IMR-90 (cell line): ENCODE data around the gene MYO3B.

Experiments used
- BHLHE40 ChIP-seq: fragments of 150-350 bp; IDR thresholded peaks from 2 replicates; pipeline ENCODE4 v1.6.1; 2016; ENCODE audit warnings: mild to moderate bottlenecking, low read depth, low read length
- CEBPB ChIP-seq: IDR thresholded peaks from 2 replicates; pipeline ENCODE4 v1.6.1; 2012; ENCODE audit warnings: low read depth, low read length, improper control_type of control experiment
- CHD1 ChIP-seq: IDR thresholded peaks from 2 replicates; pipeline ENCODE4 v1.6.1; 2012; ENCODE audit warnings: low read depth, low read length, improper control_type of control experiment
- FOS ChIP-seq: fragments of 150-350 bp; IDR thresholded peaks from 2 replicates; pipeline ENCODE4 v1.6.1; 2016; ENCODE audit warnings: low read depth, low read length
- MAFK ChIP-seq: IDR thresholded peaks from 2 replicates; pipeline ENCODE4 v1.6.1; 2012; ENCODE audit warnings: low read depth, low read length, improper control_type of control experiment
- MAZ ChIP-seq: IDR thresholded peaks from 2 replicates; pipeline ENCODE4 v1.6.1; 2012; ENCODE audit warnings: low read depth, mild to moderate bottlenecking, low read length, improper control_type of control experiment, moderate library complexity, borderline replicate concordance
- MXI1 ChIP-seq: IDR thresholded peaks from 2 replicates; pipeline ENCODE4 v1.6.1; 2012; ENCODE audit warnings: low read depth, mild to moderate bottlenecking, low read length, moderate library complexity, borderline replicate concordance
- POLR2A ChIP-seq: IDR thresholded peaks from 2 replicates; pipeline ENCODE4 v1.6.1; 2012; ENCODE audit warnings: mild to moderate bottlenecking, low read depth, low read length
- RAD21 ChIP-seq: IDR thresholded peaks from 2 replicates; pipeline ENCODE4 v1.6.1; 2012; ENCODE audit warnings: low read length, improper control_type of control experiment
- RCOR1 ChIP-seq: IDR thresholded peaks from 2 replicates; pipeline ENCODE4 v1.6.1; 2012; ENCODE audit warnings: mild to moderate bottlenecking, low read length, improper control_type of control experiment; ENCODE audit not compliant: insufficient replicate concordance
- RFX5 ChIP-seq: IDR thresholded peaks from 2 replicates; pipeline ENCODE4 v1.8.0; 2012; ENCODE audit warnings: low read depth, mild to moderate bottlenecking, low read length, moderate library complexity
- SMC3 ChIP-seq: fragments of 150-350 bp; IDR thresholded peaks from 2 replicates; pipeline ENCODE4 v1.6.1; 2016; ENCODE audit warnings: low read depth, mild to moderate bottlenecking, antibody characterized with exemption, low read length, moderate library complexity
- USF2 ChIP-seq: fragments of 150-350 bp; IDR thresholded peaks from 2 replicates; pipeline ENCODE4 v1.6.1; 2017; ENCODE audit warnings: mild to moderate bottlenecking, antibody characterized with exemption, low read length, low read depth
- TF ChIP-seq, protein P1 (sequence below): conservative IDR thresholded peaks from 2 replicates; pipeline ENCODE4 v1.5.1; 2012; ENCODE audit warnings: mild to moderate bottlenecking, low read depth, low read length, improper control_type of control experiment

DNA sequence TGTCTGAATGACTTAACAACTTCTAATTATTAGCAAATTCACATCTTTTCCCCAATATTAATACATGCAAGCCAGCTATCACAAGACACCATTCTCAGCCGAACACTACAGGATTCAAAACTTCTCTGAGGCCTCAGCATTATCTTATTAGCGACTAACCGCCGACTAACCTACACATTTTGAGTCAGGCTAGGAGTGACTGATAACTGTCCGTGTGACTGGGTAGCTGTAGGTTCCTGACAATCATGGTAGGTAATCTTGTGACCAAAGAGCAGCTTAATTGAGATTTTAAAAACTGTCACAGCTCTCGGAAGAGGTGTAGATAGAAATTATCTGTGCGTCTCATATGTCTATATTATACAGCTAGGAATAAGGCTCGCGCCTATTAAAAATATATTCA is 493.1 kb downstream of the MYO3B start:
- TF ChIP-seq, protein P1, sequence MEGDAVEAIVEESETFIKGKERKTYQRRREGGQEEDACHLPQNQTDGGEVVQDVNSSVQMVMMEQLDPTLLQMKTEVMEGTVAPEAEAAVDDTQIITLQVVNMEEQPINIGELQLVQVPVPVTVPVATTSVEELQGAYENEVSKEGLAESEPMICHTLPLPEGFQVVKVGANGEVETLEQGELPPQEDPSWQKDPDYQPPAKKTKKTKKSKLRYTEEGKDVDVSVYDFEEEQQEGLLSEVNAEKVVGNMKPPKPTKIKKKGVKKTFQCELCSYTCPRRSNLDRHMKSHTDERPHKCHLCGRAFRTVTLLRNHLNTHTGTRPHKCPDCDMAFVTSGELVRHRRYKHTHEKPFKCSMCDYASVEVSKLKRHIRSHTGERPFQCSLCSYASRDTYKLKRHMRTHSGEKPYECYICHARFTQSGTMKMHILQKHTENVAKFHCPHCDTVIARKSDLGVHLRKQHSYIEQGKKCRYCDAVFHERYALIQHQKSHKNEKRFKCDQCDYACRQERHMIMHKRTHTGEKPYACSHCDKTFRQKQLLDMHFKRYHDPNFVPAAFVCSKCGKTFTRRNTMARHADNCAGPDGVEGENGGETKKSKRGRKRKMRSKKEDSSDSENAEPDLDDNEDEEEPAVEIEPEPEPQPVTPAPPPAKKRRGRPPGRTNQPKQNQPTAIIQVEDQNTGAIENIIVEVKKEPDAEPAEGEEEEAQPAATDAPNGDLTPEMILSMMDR: no peak
- TF ChIP-seq MAFK (no peak), USF2 (no peak), POLR2A (no peak), SMC3 (no peak), RFX5 (no peak), RCOR1 (no peak), CHD1 (no peak), RAD21 (no peak), BHLHE40 (no peak), MXI1 (no peak), MAZ (no peak), CEBPB (no peak), FOS (no peak)
